ENCODE measurements around the gene ATP5PO. TPM values are rescaled to one million over a fixed set of nuclear protein-coding genes. Genes with fewer than 3 reads are reported as not detected.

The ATP5PO gene
- total RNA-seq, 1 experiment from 2014 or later, result 190 TPM

DNA sequence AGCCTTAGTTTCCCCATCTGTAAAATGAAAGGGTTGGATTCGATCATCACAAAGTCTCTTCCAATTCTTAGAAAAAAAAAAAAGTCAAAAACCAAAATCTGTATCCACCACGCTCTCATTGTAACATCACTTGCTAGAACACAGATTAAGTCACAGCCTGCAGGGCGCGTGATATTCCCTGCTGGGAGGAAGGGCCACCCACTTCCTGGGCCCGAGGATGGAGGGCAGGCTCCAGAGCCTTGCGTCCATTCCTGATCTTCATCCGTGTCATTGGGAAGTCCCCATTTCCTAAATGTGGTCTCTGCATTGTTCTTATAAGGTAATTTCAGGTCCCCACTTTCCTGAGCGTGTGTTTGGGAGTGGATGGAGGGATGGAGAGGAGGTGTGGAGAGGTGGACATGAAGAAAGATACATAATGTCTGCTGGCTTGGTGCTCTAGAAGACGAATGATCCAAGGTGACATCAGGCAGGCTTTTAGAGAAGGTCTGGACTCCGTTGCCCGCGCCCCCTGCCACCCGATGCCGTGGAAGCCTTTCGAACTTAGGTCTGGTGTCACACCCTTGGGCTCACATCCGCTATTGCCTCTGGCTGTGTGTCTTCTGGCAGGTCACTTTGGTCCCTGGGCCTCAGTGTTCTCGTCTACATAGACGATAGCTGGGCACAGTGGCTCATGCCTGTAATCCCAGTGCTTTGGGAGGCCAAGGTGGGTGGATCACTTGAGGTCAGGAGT, 56.1 kb downstream of the ATP5PO start:
- CTCF ChIA-PET, result no interaction called here
- ATAC-seq, result no peak

DNA sequence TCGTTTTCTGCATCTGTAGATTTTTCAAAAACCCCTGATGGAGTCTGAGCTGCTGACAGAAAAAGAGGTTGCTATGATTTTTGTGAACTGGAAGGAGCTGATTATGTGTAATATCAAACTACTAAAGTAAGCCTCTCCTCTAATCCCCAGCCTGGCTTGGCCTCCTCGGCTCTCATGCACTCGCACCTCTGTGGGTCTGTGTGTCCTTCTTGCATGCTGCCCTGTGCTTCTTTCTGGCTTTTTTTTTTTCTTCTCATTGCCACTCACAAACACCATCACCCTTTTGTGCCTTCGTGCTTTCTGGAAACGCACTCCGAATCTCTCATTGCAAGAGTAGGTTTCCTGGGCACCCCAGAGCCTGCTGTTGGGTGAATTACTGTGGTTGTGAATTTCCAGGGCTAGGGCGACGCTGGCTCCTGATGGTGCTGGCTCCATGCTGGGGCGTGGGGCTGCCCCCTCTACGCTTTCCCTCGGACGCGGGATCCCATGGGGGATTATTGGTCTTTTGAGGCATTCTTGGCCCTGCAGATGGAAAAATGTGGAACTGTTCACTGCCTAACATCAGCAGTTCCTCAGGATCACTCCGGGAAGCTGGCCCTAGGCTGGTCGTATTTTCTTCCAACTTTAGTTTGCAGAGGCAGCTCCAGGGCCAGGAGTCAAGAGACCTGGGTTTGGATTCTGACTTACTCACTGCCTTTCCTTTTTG, 56.8 kb downstream of the ATP5PO start:
- intact Hi-C loops (cut with micrococcal nuclease; ENCODE audit: unreplicated experiment), result no loop called here
- in situ Hi-C loops (cut with HindIII; ENCODE audit: low pct_unique_long_range_greater_than_20kb, low sequenced_read_pairs), result no loop called here
- Histone ChIP-seq H3K9me3 (ENCODE audit: control insufficient read depth, insufficient read depth, low read depth, low read length) (no peaks in the 10 kb centered on the region), H3K4me1 (ENCODE audit: control insufficient read depth, insufficient read depth, low read length) (peaks cover 6% of the 10 kb centered on the region), H3K27ac (ENCODE audit: low read length) (no peak overlapping the region), H3K4me3 (ENCODE audit: low read depth in 2 of 2, low read length in 2 of 2) (no peak overlapping the region), H3K36me3 (ENCODE audit: control insufficient read depth, insufficient read depth, low read length) (no peaks in the 10 kb centered on the region), H3K27me3 (ENCODE audit: control insufficient read depth, insufficient read depth, low read length) (no peaks in the 10 kb centered on the region)
- ChIA-PET POLR2A (no interaction called here), CTCF (no interaction called here)
- no peak for DNase-seq (ENCODE audit: low read depth, low spot score)
- BruUV-seq (replicated peaks), result no TSS peak
- TF ChIP-seq SIN3A (IDR thresholded peaks at IDR 0.05; ENCODE audit: borderline replicate concordance, insufficient read depth, low read depth, low read length) (no peak), POLR2AphosphoS5 (IDR thresholded peaks at IDR 0.05; ENCODE audit: low read depth, low read length) (no peak), TCF7L2 (IDR thresholded peaks at IDR 0.05; ENCODE audit: low read depth, low read length) (no peak)
- TF ChIP-seq, protein P1, sequence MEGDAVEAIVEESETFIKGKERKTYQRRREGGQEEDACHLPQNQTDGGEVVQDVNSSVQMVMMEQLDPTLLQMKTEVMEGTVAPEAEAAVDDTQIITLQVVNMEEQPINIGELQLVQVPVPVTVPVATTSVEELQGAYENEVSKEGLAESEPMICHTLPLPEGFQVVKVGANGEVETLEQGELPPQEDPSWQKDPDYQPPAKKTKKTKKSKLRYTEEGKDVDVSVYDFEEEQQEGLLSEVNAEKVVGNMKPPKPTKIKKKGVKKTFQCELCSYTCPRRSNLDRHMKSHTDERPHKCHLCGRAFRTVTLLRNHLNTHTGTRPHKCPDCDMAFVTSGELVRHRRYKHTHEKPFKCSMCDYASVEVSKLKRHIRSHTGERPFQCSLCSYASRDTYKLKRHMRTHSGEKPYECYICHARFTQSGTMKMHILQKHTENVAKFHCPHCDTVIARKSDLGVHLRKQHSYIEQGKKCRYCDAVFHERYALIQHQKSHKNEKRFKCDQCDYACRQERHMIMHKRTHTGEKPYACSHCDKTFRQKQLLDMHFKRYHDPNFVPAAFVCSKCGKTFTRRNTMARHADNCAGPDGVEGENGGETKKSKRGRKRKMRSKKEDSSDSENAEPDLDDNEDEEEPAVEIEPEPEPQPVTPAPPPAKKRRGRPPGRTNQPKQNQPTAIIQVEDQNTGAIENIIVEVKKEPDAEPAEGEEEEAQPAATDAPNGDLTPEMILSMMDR (IDR thresholded peaks at IDR 0.05), result no peak
- ATAC-seq, result no peak

More for the DNA sequence above, 56.1 kb downstream of the ATP5PO start:
- Histone ChIP-seq H3K36me3 (ENCODE audit: control insufficient read depth, insufficient read depth, low read length) (no peaks in the 10 kb centered on the region), H3K4me1 (ENCODE audit: control insufficient read depth, insufficient read depth, low read length) (peaks cover 6% of the 10 kb centered on the region), H3K4me3 (ENCODE audit: low read depth in 2 of 2, low read length in 2 of 2) (no peak overlapping the region), H3K27ac (ENCODE audit: low read length) (no peak overlapping the region), H3K9me3 (ENCODE audit: control insufficient read depth, insufficient read depth, low read depth, low read length) (no peaks in the 10 kb centered on the region), H3K27me3 (ENCODE audit: control insufficient read depth, insufficient read depth, low read length) (no peaks in the 10 kb centered on the region)
- TF ChIP-seq, protein P2, sequence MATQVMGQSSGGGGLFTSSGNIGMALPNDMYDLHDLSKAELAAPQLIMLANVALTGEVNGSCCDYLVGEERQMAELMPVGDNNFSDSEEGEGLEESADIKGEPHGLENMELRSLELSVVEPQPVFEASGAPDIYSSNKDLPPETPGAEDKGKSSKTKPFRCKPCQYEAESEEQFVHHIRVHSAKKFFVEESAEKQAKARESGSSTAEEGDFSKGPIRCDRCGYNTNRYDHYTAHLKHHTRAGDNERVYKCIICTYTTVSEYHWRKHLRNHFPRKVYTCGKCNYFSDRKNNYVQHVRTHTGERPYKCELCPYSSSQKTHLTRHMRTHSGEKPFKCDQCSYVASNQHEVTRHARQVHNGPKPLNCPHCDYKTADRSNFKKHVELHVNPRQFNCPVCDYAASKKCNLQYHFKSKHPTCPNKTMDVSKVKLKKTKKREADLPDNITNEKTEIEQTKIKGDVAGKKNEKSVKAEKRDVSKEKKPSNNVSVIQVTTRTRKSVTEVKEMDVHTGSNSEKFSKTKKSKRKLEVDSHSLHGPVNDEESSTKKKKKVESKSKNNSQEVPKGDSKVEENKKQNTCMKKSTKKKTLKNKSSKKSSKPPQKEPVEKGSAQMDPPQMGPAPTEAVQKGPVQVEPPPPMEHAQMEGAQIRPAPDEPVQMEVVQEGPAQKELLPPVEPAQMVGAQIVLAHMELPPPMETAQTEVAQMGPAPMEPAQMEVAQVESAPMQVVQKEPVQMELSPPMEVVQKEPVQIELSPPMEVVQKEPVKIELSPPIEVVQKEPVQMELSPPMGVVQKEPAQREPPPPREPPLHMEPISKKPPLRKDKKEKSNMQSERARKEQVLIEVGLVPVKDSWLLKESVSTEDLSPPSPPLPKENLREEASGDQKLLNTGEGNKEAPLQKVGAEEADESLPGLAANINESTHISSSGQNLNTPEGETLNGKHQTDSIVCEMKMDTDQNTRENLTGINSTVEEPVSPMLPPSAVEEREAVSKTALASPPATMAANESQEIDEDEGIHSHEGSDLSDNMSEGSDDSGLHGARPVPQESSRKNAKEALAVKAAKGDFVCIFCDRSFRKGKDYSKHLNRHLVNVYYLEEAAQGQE (IDR thresholded peaks at IDR 0.05; ENCODE audit: insufficient read depth in 1 of 2, low read depth in 2 of 2, low read length in 1 of 2), result no peak
- no peak for TF ChIP-seq POLR2AphosphoS5 (IDR thresholded peaks at IDR 0.05; ENCODE audit: low read depth, low read length)
- TF ChIP-seq, protein P1 (IDR thresholded peaks at IDR 0.05), result no peak
- POLR2A ChIA-PET, result no interaction called here
- in situ Hi-C loops (cut with HindIII; ENCODE audit: low pct_unique_long_range_greater_than_20kb, low sequenced_read_pairs), result no loop called here
- no peak for DNase-seq (ENCODE audit: low read depth, low spot score)
- BruUV-seq (replicated peaks), result no TSS peak
- intact Hi-C loops (cut with micrococcal nuclease; ENCODE audit: unreplicated experiment), result no loop called here
